NCI-H2029 (cell line): ENCODE data around the gene SLC1A3.
A peak's percentile ranks its signal among the peaks of the same experiment; 100 is the strongest.

Experiments
- DNase-seq: peaks from one replicate; lab custom pipeline; 2025; lab: John Stamatoyannopoulos, UW

The SLC1A3 gene

GRCh38 chr5:36655161-36655560 is 48.8 kb downstream of the SLC1A3 start:
- no peak for DNase-seq

GRCh38 chr5:36656556-36656955 is 50.1 kb downstream of the SLC1A3 start:
- DNase-seq = no peak

- peak; percentile 48 for DNase-seq
Observed at GRCh38 chr5:36657563-36657995, 51.2 kb downstream of the SLC1A3 start.

- no peak for DNase-seq
Observed at GRCh38 chr5:36658038-36658756, 51.8 kb downstream of the SLC1A3 start.

- no peak for DNase-seq
Observed at GRCh38 chr5:36659411-36659810, 53.0 kb downstream of the SLC1A3 start.

- no peak for DNase-seq
Observed at GRCh38 chr5:36660397-36661049, 54.1 kb downstream of the SLC1A3 start.

GRCh38 chr5:36661456-36662220 is 55.2 kb downstream of the SLC1A3 start:
- DNase-seq = no peak

- DNase-seq = no peak
Observed at GRCh38 chr5:36662291-36662851, 56.0 kb downstream of the SLC1A3 start.

- DNase-seq = no peak
Observed at GRCh38 chr5:36664766-36665165, 58.4 kb downstream of the SLC1A3 start.

- no peak for DNase-seq
Observed at GRCh38 chr5:36665628-36666027, 59.2 kb downstream of the SLC1A3 start.

GRCh38 chr5:36666274-36666673 is 59.9 kb downstream of the SLC1A3 start:
- no peak for DNase-seq

- DNase-seq = no peak
Observed at GRCh38 chr5:36666986-36667385, 60.6 kb downstream of the SLC1A3 start.

- no peak for DNase-seq
Observed at GRCh38 chr5:36667824-36668223, 61.4 kb downstream of the SLC1A3 start.

- DNase-seq = no peak
Observed at GRCh38 chr5:36669015-36669651, 62.7 kb downstream of the SLC1A3 start.

- no peak for DNase-seq
Observed at GRCh38 chr5:36670548-36670947, 64.1 kb downstream of the SLC1A3 start.

GRCh38 chr5:36675282-36675681 is 68.9 kb downstream of the SLC1A3 start:
- DNase-seq = no peak

- no peak for DNase-seq
Observed at GRCh38 chr5:36679221-36679989, 73.0 kb downstream of the SLC1A3 start.

- no peak for DNase-seq
Observed at GRCh38 chr5:36680066-36680465, 73.7 kb downstream of the SLC1A3 start.

- no peak for DNase-seq
Observed at GRCh38 chr5:36681711-36682110, 75.3 kb downstream of the SLC1A3 start.

- DNase-seq = no peak
Observed at GRCh38 chr5:36682499-36682898, 76.1 kb downstream of the SLC1A3 start.

GRCh38 chr5:36683821-36684434 is 77.5 kb downstream of the SLC1A3 start:
- no peak for DNase-seq
